CD4-positive, alpha-beta T cell treated with Interleukin-2 at 100 ng/mL for 4 hours (primary cell): ENCODE data around the gene AAMDC.
"Not testable (repeated sequence)": the region's sequence is repeated elsewhere in the genome, so short reads cannot be mapped to it uniquely, and the experiment has no call there.

Experiments used
- DNase-seq: peaks from one replicate; pipeline ENCODE4 v3.0.0-alpha.2; 2020; ENCODE audit warnings: low spot score

The AAMDC gene

DNA sequence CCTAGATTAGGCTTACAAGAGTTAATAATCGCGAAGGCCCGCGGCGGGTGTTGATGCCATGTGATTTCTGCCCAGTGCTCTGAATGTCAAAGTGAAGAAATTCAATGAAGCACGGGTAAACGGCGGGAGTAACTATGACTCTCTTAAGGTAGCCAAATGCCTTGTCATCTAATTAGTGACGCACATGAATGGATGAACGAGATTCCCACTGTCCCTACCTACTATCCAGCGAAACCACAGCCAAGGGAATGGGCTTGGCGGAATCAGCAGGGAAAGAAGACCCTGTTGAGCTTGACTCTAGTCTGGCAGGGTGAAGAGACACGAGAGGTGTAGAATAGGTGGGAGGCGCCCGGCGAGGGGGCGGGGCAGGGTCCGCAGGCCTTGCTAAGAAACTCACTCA, 65.5 kb downstream of the AAMDC start:
- DNase-seq, result no peak

DNA sequence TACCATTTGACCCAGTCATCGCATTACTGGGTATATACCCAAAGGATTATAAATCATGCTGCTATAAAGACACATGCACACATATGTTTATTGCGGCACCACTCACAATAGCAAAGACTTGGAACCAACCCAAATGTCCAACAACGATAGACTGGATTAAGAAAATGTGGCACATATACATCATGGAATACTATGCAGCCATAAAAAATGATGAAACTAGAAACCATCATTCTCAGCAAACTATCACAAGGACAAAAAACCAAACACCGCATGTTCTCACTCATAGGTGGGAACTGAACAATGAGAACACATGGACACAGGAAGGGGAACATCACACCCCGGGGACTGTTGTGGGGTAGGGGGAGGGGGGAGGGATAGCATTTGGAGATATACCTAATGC, 68.1 kb downstream of the AAMDC start:
- DNase-seq, result not testable (repeated sequence)

DNA sequence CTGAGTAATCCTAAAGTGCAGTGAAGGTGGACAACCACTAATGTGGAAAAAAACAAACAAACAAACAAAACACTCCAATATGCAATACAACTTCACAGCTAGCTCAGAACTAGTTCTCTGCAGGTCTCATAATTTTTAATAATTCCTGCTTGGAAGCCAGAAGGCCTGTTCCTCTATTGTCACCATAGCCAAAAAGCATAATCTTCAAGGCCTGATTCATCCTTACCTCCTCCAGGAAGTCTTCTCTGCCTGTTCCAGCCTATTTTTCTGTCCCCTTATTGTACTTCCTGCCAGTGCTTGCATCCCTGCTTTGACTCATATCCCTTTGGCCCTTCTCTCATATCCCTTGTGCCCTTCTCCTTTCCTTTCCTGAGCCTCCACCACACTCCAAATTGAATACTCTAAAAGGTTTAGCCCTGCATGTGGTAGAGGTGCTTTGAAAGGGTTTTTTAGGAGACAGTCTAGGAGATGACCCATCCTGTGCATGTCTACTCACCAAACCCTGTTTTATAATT, 69.2 kb downstream of the AAMDC start:
- not testable (repeated sequence) for DNase-seq

DNA sequence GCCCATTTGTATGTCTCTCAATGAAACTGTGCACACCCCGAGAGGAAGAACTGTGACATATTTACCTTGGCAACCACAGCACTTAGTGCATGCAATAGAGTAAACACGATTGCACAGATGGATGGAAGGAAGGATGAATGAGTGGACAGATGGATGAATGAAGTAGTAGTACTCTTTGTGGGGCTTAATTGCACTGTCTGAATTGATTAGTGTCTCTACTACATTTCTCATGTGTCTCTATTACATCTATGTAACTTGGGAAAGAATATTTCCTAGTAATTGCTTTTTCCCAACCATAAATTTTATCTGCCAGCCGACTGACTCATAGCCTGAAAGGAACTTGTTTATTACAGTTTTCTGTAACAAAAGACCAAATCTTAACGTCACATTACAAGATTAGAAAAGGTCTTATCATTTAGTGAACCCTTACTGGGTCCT, 69.7 kb downstream of the AAMDC start:
- not testable (repeated sequence) for DNase-seq

DNA sequence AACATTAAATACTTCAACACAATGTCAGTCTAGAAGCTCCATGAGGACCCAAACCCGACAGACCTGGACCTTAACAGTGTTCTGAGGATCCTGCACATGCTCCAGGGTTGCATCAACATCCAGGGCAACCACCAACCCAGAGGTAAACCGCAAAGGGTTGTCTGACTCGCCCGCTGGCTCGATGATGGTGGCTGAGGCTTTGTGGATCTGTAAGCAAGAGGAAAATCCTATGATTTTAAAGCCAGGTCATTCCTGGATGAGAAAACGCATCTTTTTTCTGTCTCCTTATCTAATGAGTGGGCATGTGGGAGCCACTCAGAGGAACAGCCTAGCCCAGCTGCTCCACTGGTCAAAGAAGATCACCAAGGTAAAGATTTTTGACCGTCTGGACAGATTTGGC, 70.3 kb downstream of the AAMDC start:
- not testable (repeated sequence) for DNase-seq

DNA sequence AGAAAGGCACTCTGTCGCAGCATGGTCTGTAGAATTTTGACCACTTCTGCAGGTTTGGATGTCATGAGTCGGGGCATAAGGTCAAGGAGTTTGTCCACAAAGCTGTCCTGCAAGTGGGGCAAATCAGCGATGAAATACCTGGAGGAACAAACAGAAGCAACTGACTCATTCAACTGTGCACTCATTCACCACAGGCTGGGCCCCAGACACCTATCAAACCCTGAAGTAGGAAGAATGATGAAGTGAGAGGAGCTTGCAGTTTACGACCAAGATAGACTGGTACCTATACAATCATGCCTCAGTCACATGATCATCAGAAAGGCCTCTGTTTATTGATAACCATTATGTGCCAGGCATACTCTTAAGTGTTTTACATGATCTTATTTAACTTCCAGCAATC, 70.8 kb downstream of the AAMDC start:
- not testable (repeated sequence) for DNase-seq

DNA sequence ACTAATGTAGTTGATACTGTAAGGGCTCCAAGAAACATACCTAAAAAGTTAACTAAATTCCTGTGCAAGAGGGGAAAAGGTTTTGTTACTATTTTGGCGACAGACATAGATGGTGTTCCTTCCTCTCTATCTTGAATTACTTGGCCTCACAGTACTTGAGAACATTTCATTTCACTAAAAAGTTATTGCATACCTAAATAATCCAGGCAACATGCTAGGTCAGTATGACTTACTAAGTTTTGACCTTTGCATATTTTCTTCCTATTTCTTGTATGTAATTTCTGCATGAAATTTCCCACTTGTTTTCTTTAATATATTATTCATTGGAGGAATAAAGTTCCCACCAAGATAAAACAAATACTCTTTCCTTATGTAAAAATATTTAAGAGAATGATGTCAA, 74.0 kb downstream of the AAMDC start:
- DNase-seq, result not testable (repeated sequence)

DNA sequence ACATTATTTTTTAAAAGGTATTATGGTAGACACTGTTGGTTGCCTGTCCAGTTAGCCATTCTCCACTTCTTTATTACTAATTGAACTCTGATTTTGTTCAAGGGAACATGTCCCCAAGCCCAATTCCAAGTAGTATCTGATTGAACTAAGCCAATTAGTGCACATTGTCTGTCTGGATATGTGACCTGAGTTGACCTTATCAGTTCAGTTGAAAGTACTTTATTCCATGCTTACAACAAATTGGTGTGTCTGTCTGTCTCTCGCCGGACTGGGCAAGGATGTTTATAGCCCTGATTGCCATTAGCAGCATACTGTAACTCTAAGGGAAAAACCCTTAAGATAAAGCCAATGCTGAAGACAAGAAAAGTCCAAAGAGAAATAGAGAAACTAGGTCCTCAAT, 87.9 kb downstream of the AAMDC start:
- DNase-seq, result no peak

DNA sequence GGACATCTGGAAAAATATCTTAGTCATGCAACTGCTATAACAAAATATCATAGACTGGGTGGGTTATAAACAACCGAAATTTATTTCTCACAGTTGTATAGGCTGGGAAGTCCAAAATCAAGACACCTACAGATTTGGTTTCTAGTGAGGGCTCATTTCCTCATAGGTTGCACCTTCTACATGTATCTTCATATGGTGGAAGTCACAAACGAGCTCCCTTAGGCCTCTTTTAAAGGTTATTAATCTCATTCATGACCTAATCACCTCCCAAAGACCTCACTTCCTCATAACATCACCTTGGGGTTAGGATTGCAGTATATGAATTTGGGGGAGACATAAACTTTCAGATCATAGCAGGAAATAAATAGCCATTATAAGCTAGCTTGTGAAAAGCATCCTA, 88.3 kb downstream of the AAMDC start:
- no peak for DNase-seq

DNA sequence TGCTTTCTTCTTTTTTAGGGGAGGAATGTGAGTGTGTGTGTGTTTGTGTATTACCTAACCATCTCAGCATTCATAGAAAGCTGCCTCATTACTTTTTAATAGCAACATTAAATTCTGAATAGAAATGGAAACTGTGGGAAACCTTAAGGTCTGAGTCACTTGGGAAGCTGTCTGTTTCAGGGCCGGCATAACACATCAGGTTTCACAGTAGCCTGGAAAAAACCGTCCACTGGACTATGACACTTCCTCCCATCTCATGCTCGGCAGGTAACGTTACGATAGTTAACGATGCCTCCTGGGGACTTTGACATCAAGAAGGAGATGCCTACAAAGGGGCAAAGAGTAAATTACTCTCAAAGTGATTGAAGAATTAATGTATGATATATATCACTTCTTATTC, 89.9 kb downstream of the AAMDC start:
- DNase-seq, result not testable (repeated sequence)

DNA sequence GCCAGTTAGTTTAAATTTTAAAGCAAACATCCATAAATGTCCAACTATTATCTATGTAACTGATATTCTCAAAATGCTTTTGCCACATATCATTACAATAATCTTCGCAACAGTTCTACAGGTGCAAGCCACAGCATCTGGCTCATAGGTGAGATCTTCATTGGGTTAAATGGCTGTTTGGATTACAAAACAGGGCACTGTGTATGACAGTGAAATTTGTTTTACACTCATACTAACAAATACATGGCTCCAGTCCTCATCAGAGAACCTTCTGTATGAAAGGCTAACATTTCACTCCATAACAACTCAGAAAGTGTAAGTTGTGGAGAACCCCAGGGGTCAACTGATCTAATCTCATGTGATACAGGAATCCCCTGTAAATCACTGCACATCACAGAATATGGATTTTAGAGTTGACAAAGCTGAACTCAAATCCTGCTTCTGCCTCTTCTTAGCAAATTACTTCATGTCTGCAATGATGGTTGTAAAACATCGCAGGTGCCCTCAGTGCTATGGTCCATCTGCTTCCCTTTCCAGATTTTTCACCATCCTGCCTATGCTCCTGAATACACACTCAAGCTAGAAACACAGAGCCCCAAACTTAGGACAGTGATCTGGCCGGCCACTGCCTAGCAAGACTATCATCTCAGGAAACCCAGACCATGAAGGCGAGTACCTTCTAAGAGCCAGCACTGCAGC, 92.8 kb downstream of the AAMDC start:
- not testable (repeated sequence) for DNase-seq

DNA sequence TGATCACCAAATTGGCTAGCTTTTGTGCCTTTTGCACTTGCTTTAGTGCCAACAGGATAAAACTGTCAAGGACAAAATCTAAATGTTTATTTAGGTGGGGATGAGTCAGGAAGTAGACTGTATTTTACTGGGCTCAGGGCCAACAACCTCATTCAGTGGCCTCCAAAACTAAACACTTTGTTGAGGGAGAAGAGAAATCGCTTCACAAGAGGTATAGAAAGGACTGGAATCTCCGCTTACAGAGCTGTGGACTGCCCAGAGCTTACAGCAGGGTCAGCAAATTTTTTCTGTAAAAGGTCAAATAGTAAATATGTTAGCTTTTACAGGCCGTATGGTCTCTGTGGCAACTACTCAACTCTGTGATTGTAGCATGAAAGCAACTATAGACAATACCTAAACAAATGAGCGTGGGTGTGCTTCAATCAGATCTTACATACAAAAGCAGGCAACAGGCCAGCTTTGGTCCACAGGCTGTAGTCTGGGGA, 93.4 kb downstream of the AAMDC start:
- DNase-seq, result not testable (repeated sequence)

DNA sequence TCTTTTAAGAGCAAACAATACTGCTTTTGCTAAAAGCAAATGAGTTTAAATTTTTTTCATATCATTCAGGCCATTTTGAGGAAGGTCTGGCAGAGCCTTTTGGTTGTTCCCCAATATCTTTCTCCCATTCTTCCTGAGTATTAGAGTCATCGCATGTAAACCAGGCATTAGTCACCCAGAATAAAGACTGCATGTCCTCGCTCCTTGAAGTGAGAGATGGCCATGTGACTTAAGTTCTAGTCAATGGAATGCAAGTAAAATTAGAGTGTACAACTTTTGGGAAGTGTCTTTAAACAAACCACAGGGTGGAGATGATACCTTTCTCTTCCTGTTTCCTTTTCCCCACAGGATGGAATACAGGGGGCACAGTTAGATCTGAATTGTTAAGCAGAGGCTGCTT, 96.8 kb downstream of the AAMDC start:
- DNase-seq, result not testable (repeated sequence)
